PC-3 (cell line): Measurements from ENCODE around the gene TAC4. TPM values are rescaled to one million over a fixed set of nuclear protein-coding genes. Genes with fewer than 3 reads are reported as not detected.

Experiments used
- ATAC-seq: fragments of 200-7000 bp; cut with Tn5 transposase; 2 replicates; pipeline ENCODE4 v1.9.1; 2020; ENCODE audit warnings: mild to moderate bottlenecking, moderate library complexity
- BruUV-seq: library from RNA; stranded (reverse); fragments of 400-500 nt; replicated peaks from 2 replicates; lab custom pipeline; 2021; lab: Mats Ljungman, UMichigan
- CTCF ChIA-PET: fragments of 300-600 bp; sonication (Branson Sonifier 250); formaldehyde crosslinking; loops from one replicate; lab custom pipeline; 2022; ENCODE audit warnings: antibody characterized with exemption; lab: Charles Lee
- POLR2A ChIA-PET: fragments of 300-600 bp; sonication (Branson Sonifier 250); formaldehyde crosslinking; loops from one replicate; lab custom pipeline; 2022; ENCODE audit warnings: antibody characterized with exemption; ENCODE audit not compliant: unreplicated experiment; lab: Charles Lee
- DNase-seq: peaks from one replicate; pipeline ENCODE4 v3.0.0-alpha.2; 2015
- H2AFZ ChIP-seq: fragments of 300-600 bp; sonication (generic); 2 replicates; pipeline ENCODE4 v1.6.0; 2016; ENCODE audit warnings: antibody characterized with exemption, low read length
- H3F3A ChIP-seq: fragments of 300-600 bp; sonication (generic); one replicate; pipeline ENCODE4 v1.6.0; 2017; ENCODE audit warnings: antibody characterized with exemption, low read length, control low read depth, mild to moderate bottlenecking; ENCODE audit not compliant: unreplicated experiment
- H3K27ac ChIP-seq: fragments of 300-600 bp; sonication (generic); 2 replicates; pipeline ENCODE4 v1.5.1; 2016; ENCODE audit warnings: mild to moderate bottlenecking, low read length
- H3K27me3 ChIP-seq: fragments of 300-600 bp; sonication (generic); 2 replicates; pipeline ENCODE4 v1.6.1; 2016; ENCODE audit warnings: low read length, mixed read lengths
- H3K36me3 ChIP-seq: fragments of 300-600 bp; sonication (generic); 2 replicates; pipeline ENCODE4 v1.6.1; 2016; ENCODE audit warnings: low read depth, mixed run types, low read length, mixed read lengths
- H3K4me1 ChIP-seq: fragments of 300-600 bp; sonication (generic); 2 replicates; pipeline ENCODE4 v1.5.1; 2016; ENCODE audit warnings: low read length; ENCODE audit not compliant: insufficient read depth
- H3K4me2 ChIP-seq: fragments of 300-600 bp; sonication (generic); 2 replicates; pipeline ENCODE4 v1.6.0; 2016; ENCODE audit warnings: low read length
- H3K4me3 ChIP-seq: fragments of 300-600 bp; sonication (generic); 2 replicates; pipeline ENCODE4 v1.5.1; 2016; ENCODE audit warnings: mild to moderate bottlenecking, low read length, mixed read lengths
- H3K79me2 ChIP-seq: fragments of 300-600 bp; sonication (generic); 2 replicates; pipeline ENCODE4 v1.6.1; 2017; ENCODE audit warnings: low read length, mixed read lengths
- H3K9ac ChIP-seq: fragments of 300-600 bp; sonication (generic); 2 replicates; pipeline ENCODE4 v1.6.0; 2016; ENCODE audit warnings: mild to moderate bottlenecking, low read length
- H3K9me2 ChIP-seq: fragments of 300-600 bp; sonication (generic); replicated peaks from 2 replicates; pipeline ENCODE4 v1.6.1; 2016; ENCODE audit warnings: mixed run types, low read length, mixed read lengths
- H3K9me3 ChIP-seq: fragments of 300-600 bp; sonication (generic); 2 replicates; pipeline ENCODE4 v1.6.1; 2016; ENCODE audit warnings: low read length, mixed read lengths
- H4K20me1 ChIP-seq: fragments of 300-600 bp; sonication (generic); 2 replicates; pipeline ENCODE4 v1.6.1; 2016; ENCODE audit warnings: low read length, mixed read lengths
- CTCF ChIP-seq: fragments of 300-600 bp; sonication (generic); conservative IDR thresholded peaks from 2 replicates; pipeline ENCODE4 v1.5.1; 2017; ENCODE audit warnings: antibody characterized with exemption, low read depth, mild to moderate bottlenecking, low read length
- EZH2 ChIP-seq: fragments of 300-600 bp; sonication (generic); IDR thresholded peaks from one replicate; pipeline ENCODE4 v1.6.1; 2017; ENCODE audit warnings: antibody characterized with exemption, mild to moderate bottlenecking, low read length; ENCODE audit not compliant: unreplicated experiment
- EZH2phosphoT487 ChIP-seq: fragments of 300-600 bp; sonication (generic); IDR thresholded peaks from 2 replicates; pipeline ENCODE4 v1.6.1; 2018; ENCODE audit warnings: mild to moderate bottlenecking, antibody characterized with exemption, low read length, borderline replicate concordance
- intact Hi-C: fragments of 100-400 bp; cut with micrococcal nuclease; formaldehyde crosslinking; loops from 2 replicates; pipeline ENCODE4 v1.9.0; 2023
- total RNA-seq: library from RNA; depleted of rRNA; stranded (reverse); fragments of >200 nt; gene quantifications from 2 replicates; pipeline ENCODE4 v1.2.3, GENCODE V29; 2014

TAC4 gene
- total RNA-seq, 1 experiment from 2014 or later = not detected

- intact Hi-C loops = no loop called here
- Histone ChIP-seq H4K20me1 (no peaks in the 10 kb centered on the region), H3K27me3 (peaks cover 3% of the 10 kb centered on the region; the same call in 1 of the 2 replicates), H2AFZ (no peak overlapping the region), H3K27ac (no peak overlapping the region), H3F3A (no peaks in the 10 kb centered on the region), H3K9me2 (no peaks in the 10 kb centered on the region), H3K9ac (no peak overlapping the region), H3K36me3 (no peaks in the 10 kb centered on the region), H3K4me2 (no peak overlapping the region), H3K4me3 (no peak overlapping the region), H3K4me1 (no peaks in the 10 kb centered on the region; the same call in 1 of the 2 replicates), H3K9me3 (no peaks in the 10 kb centered on the region), H3K79me2 (no peaks in the 10 kb centered on the region)
- ATAC-seq (no peak), DNase-seq (no peak)
- BruUV-seq = no TSS peak
- TF ChIP-seq EZH2phosphoT487 = no peak
- no peak for TF ChIP-seq EZH2
- no peak for TF ChIP-seq CTCF
- CTCF ChIA-PET = no interaction called here
- POLR2A ChIA-PET = no interaction called here
These were observed 6.3 kb upstream of the TAC4 start for GRCh38 chr17:49854126-49854525.

- Histone ChIP-seq H3K9me3 (no peaks in the 10 kb centered on the region), H3K4me3 (no peak overlapping the region), H3K9ac (no peak overlapping the region), H3K27ac (no peak overlapping the region), H4K20me1 (no peaks in the 10 kb centered on the region), H3K27me3 (peaks cover 3% of the 10 kb centered on the region; the same call in 1 of the 2 replicates), H3K9me2 (no peaks in the 10 kb centered on the region), H3K4me1 (no peaks in the 10 kb centered on the region; the same call in 1 of the 2 replicates), H3F3A (no peaks in the 10 kb centered on the region), H2AFZ (no peak overlapping the region), H3K36me3 (no peaks in the 10 kb centered on the region), H3K79me2 (no peaks in the 10 kb centered on the region), H3K4me2 (no peak overlapping the region)
- CTCF ChIA-PET = no interaction called here
- intact Hi-C loops = no loop called here
- ATAC-seq = no peak
- DNase-seq = no peak
- TF ChIP-seq EZH2phosphoT487 (no peak), CTCF (no peak), EZH2 (no peak)
- POLR2A ChIA-PET = no interaction called here
- no TSS peak for BruUV-seq
These were observed 5.7 kb upstream of the TAC4 start for GRCh38 chr17:49853470-49854015.
